ENCODE results near the gene PWWP2B. TPM values are rescaled to one million over a fixed set of nuclear protein-coding genes. Genes with fewer than 3 reads are reported as not detected.

Gene PWWP2B
- total RNA-seq, 1 experiment from 2014 or later, result 12.2 TPM

DNA sequence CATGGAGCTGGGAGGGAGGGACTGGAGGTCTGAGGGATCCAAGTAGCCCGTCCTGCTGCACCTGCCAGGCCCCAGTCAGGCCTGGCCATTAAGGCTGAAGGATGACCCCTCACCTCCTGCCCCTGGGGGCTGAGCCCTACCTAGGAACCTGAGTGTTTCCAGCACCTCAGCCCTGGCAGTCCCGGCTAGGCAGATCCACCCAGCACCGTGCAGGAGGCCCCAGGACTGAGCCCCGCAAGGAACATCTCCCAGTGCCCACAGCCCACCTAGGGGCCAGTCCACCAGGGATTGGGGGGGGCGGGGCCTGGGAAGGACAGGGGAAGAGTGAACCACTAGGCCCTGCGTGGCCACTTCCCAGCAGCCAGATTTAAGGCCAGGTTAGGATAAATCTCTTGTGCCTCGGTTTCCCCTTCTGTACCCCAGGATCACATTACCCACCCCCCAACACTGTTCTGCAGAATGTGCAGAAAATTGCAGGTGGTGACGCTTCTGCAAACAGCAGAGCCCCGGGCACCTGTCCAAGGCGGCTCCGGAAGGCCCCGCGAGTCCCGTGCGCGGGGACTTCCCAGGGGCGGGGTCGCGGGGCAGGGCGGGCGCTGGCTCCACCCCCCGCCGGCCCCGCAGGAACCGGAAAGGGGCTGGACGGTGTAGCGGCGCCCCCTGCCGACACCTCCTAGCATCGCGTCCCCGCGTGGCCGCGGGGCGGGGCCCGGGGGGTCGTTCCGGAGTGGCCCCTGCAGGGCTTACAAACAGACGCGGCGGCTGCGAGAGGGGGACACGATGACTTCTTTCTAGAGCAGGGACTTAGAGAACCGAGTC is 55.9 kb downstream of the PWWP2B start (continued):
- TF ChIP-seq FOXP1 (CRISPR knock-in tag; IDR thresholded peaks at IDR 0.05; ENCODE audit: borderline replicate concordance) (no peak), ZNF317 (CRISPR knock-in tag; IDR thresholded peaks at IDR 0.05; ENCODE audit: borderline replicate concordance, low read depth) (no peak)
- TF ChIP-seq, protein P1, sequence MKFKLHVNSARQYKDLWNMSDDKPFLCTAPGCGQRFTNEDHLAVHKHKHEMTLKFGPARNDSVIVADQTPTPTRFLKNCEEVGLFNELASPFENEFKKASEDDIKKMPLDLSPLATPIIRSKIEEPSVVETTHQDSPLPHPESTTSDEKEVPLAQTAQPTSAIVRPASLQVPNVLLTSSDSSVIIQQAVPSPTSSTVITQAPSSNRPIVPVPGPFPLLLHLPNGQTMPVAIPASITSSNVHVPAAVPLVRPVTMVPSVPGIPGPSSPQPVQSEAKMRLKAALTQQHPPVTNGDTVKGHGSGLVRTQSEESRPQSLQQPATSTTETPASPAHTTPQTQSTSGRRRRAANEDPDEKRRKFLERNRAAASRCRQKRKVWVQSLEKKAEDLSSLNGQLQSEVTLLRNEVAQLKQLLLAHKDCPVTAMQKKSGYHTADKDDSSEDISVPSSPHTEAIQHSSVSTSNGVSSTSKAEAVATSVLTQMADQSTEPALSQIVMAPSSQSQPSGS (CRISPR knock-in tag; IDR thresholded peaks at IDR 0.05; ENCODE audit: borderline replicate concordance, low read depth), result no peak

DNA sequence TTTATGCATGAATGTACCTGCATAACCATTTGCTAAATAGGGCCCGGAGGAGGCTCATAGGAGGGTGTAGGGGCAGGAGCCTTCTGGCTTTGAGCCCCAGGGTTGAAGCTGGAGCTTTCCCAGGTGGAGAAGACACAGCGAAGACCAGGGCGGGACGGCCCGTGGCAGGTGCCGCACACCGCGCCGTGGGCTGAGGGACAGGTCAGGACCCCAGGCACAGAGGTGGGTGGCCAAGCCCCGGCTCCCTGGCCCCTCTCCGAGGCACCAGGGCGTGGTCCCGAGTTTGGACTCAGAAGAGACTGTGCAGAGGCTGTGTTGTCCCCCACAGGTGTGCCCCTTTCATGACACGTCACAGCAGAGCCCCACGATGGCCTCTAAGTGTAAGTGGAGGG is 56.5 kb downstream of the PWWP2B start:
- ChIA-PET POLR2A (interaction anchor here (1.0 kb wide), 1 partner anchor 66 kb away, joined by 3 read pairs; no protein-coding TSS in a partner anchor), CTCF (interaction anchor here (0.8 to 3.5 kb wide), 14 partner anchors 11 to 201 kb away, joined by 3 to 22 read pairs (median 4); no protein-coding TSS in a partner anchor)
- DNase-seq (ENCODE audit: low spot score) (no peak), ATAC-seq (no peak; the same call in 1 of the 2 replicates)
- H3K27ac Mint-ChIP-seq, result no peak overlapping the region
- H3K36me3 Mint-ChIP-seq, result no peaks in the 10 kb centered on the region
- peak overlapping the region; percentile 38 for H3K4me3 Mint-ChIP-seq
- H3K27me3 Mint-ChIP-seq (ENCODE audit: low read depth), result no peaks in the 10 kb centered on the region
- H3K9me3 Mint-ChIP-seq, result no peaks in the 10 kb centered on the region
- peaks cover 12% of the 10 kb centered on the region for H3K4me1 Mint-ChIP-seq
- TF ChIP-seq HMGXB4 (CRISPR knock-in tag; IDR thresholded peaks at IDR 0.05) (0 out of 2 replicates have a peak, but pooled peaks have one; percentile 11), SP1 (CRISPR knock-in tag; conservative IDR thresholded peaks at IDR 0.05) (no peak), ATF3 (CRISPR knock-in tag; conservative IDR thresholded peaks at IDR 0.05) (no peak), CDX4 (CRISPR knock-in tag; IDR thresholded peaks at IDR 0.05; ENCODE audit: borderline replicate concordance) (no peak), E2F5 (CRISPR knock-in tag; IDR thresholded peaks at IDR 0.05) (peak; percentile 22; the same call in 1 of the 2 replicates)

GRCh38 chr10:132454296-132455198 is 57.5 kb downstream of the PWWP2B start:
- no peak for ATAC-seq
- no peak for DNase-seq (ENCODE audit: low spot score)
- ChIA-PET POLR2A (no interaction called here), CTCF (interaction anchor here (0.7 to 3.5 kb wide), 13 partner anchors 10 to 200 kb away, joined by 3 to 22 read pairs (median 4); no protein-coding TSS in a partner anchor)
- Mint-ChIP-seq H3K27ac (no peak overlapping the region), H3K4me1 (peaks cover 12% of the 10 kb centered on the region), H3K4me3 (no peak overlapping the region), H3K27me3 (ENCODE audit: low read depth) (peaks cover 2% of the 10 kb centered on the region; the same call in 1 of the 2 replicates), H3K36me3 (no peaks in the 10 kb centered on the region), H3K9me3 (no peaks in the 10 kb centered on the region)
- TF ChIP-seq TEAD1 (CRISPR knock-in tag; IDR thresholded peaks at IDR 0.05), result no peak
- TF ChIP-seq ZNF532 (CRISPR knock-in tag; IDR thresholded peaks at IDR 0.05; ENCODE audit: borderline replicate concordance), result no peak
- TF ChIP-seq TP53 (CRISPR knock-in tag; IDR thresholded peaks at IDR 0.05), result no peak
- TF ChIP-seq STAT6 (CRISPR knock-in tag; conservative IDR thresholded peaks at IDR 0.05; ENCODE audit: low read depth), result no peak
- no peak for TF ChIP-seq NFYB (CRISPR knock-in tag; conservative IDR thresholded peaks at IDR 0.05; ENCODE audit: low read depth)
- no peak for TF ChIP-seq TCF7 (CRISPR knock-in tag; IDR thresholded peaks at IDR 0.05; ENCODE audit: low read depth)
- no peak for TF ChIP-seq SOX15 (CRISPR knock-in tag; IDR thresholded peaks at IDR 0.05)

All from WTC11 (cell line).